ENCODE measurements around the gene PDE5A.

PDE5A gene

GRCh38 chr4:119526786-119527550, 101.6 kb downstream of the PDE5A start:
- Mint-ChIP-seq H3K4me1 (ENCODE audit: low read depth) (no peaks in the 10 kb centered on the region), H3K4me3 (no peak overlapping the region), H3K27ac (no peak overlapping the region), H3K9me3 (no peaks in the 10 kb centered on the region), H3K27me3 (no peaks in the 10 kb centered on the region), H3K36me3 (ENCODE audit: low read depth) (peaks cover 29% of the 10 kb centered on the region)

- H3K9me3 Mint-ChIP-seq, result no peaks in the 10 kb centered on the region
- H3K27ac Mint-ChIP-seq, result no peak overlapping the region
- no peaks in the 10 kb centered on the region for H3K4me1 Mint-ChIP-seq (ENCODE audit: low read depth)
Observed at GRCh38 chr4:119525771-119526712, 102.6 kb downstream of the PDE5A start.

GRCh38 chr4:119525005-119525749, 103.4 kb downstream of the PDE5A start:
- Mint-ChIP-seq H3K4me1 (ENCODE audit: low read depth) (no peaks in the 10 kb centered on the region), H3K27me3 (no peaks in the 10 kb centered on the region), H3K36me3 (ENCODE audit: low read depth) (peaks cover 34% of the 10 kb centered on the region), H3K27ac (no peak overlapping the region), H3K4me3 (no peak overlapping the region), H3K9me3 (no peaks in the 10 kb centered on the region)

More at GRCh38 chr4:119525771-119526712, 102.6 kb downstream of the PDE5A start:
- Mint-ChIP-seq H3K4me3 (no peak overlapping the region), H3K36me3 (ENCODE audit: low read depth) (peaks cover 28% of the 10 kb centered on the region), H3K27me3 (no peaks in the 10 kb centered on the region)

- H3K27me3 Mint-ChIP-seq, result no peaks in the 10 kb centered on the region
- no peaks in the 10 kb centered on the region for H3K4me1 Mint-ChIP-seq (ENCODE audit: low read depth)
- H3K36me3 Mint-ChIP-seq (ENCODE audit: low read depth), result peaks cover 33% of the 10 kb centered on the region
- no peak overlapping the region for H3K4me3 Mint-ChIP-seq
- no peak overlapping the region for H3K27ac Mint-ChIP-seq
- no peaks in the 10 kb centered on the region for H3K9me3 Mint-ChIP-seq
Observed at GRCh38 chr4:119523399-119523798, 105.2 kb downstream of the PDE5A start.

GRCh38 chr4:119521268-119521667, 107.3 kb downstream of the PDE5A start:
- Mint-ChIP-seq H3K9me3 (no peaks in the 10 kb centered on the region), H3K4me3 (no peak overlapping the region), H3K27ac (no peak overlapping the region), H3K36me3 (ENCODE audit: low read depth) (peaks cover 43% of the 10 kb centered on the region), H3K4me1 (ENCODE audit: low read depth) (no peaks in the 10 kb centered on the region), H3K27me3 (no peaks in the 10 kb centered on the region)

- H3K9me3 Mint-ChIP-seq, result no peaks in the 10 kb centered on the region
- no peak overlapping the region for H3K4me3 Mint-ChIP-seq
Observed at GRCh38 chr4:119518915-119519410, 109.6 kb downstream of the PDE5A start.

GRCh38 chr4:119518230-119518892, 110.2 kb downstream of the PDE5A start:
- H3K36me3 Mint-ChIP-seq (ENCODE audit: low read depth), result peaks cover 42% of the 10 kb centered on the region

More at GRCh38 chr4:119518915-119519410, 109.6 kb downstream of the PDE5A start:
- Mint-ChIP-seq H3K36me3 (ENCODE audit: low read depth) (peaks cover 43% of the 10 kb centered on the region), H3K27ac (no peak overlapping the region), H3K27me3 (no peaks in the 10 kb centered on the region), H3K4me1 (ENCODE audit: low read depth) (no peaks in the 10 kb centered on the region)

GRCh38 chr4:119517361-119518229, 111.0 kb downstream of the PDE5A start:
- Mint-ChIP-seq H3K4me1 (ENCODE audit: low read depth) (no peaks in the 10 kb centered on the region), H3K9me3 (no peaks in the 10 kb centered on the region), H3K27me3 (no peaks in the 10 kb centered on the region), H3K4me3 (no peak overlapping the region), H3K27ac (no peak overlapping the region), H3K36me3 (ENCODE audit: low read depth) (peaks cover 35% of the 10 kb centered on the region)

More at GRCh38 chr4:119518230-119518892, 110.2 kb downstream of the PDE5A start:
- no peaks in the 10 kb centered on the region for H3K4me1 Mint-ChIP-seq (ENCODE audit: low read depth)
- no peaks in the 10 kb centered on the region for H3K27me3 Mint-ChIP-seq
- no peak overlapping the region for H3K27ac Mint-ChIP-seq
- no peak overlapping the region for H3K4me3 Mint-ChIP-seq
- no peaks in the 10 kb centered on the region for H3K9me3 Mint-ChIP-seq

- no peak overlapping the region for H3K27ac Mint-ChIP-seq
- peaks cover 17% of the 10 kb centered on the region for H3K36me3 Mint-ChIP-seq (ENCODE audit: low read depth)
- no peaks in the 10 kb centered on the region for H3K9me3 Mint-ChIP-seq
- H3K27me3 Mint-ChIP-seq, result no peaks in the 10 kb centered on the region
- no peak overlapping the region for H3K4me3 Mint-ChIP-seq
- H3K4me1 Mint-ChIP-seq (ENCODE audit: low read depth), result no peaks in the 10 kb centered on the region
Observed at GRCh38 chr4:119512398-119512797, 116.2 kb downstream of the PDE5A start.

GRCh38 chr4:119510395-119511149, 118.0 kb downstream of the PDE5A start:
- Mint-ChIP-seq H3K36me3 (ENCODE audit: low read depth) (peaks cover 12% of the 10 kb centered on the region), H3K4me1 (ENCODE audit: low read depth) (no peaks in the 10 kb centered on the region), H3K9me3 (no peaks in the 10 kb centered on the region), H3K4me3 (no peak overlapping the region), H3K27me3 (no peaks in the 10 kb centered on the region), H3K27ac (no peak overlapping the region)

GRCh38 chr4:119508281-119508680, 120.3 kb downstream of the PDE5A start:
- H3K27me3 Mint-ChIP-seq, result no peaks in the 10 kb centered on the region
- no peak overlapping the region for H3K4me3 Mint-ChIP-seq
- no peak overlapping the region for H3K27ac Mint-ChIP-seq
- H3K9me3 Mint-ChIP-seq, result no peaks in the 10 kb centered on the region
- no peaks in the 10 kb centered on the region for H3K4me1 Mint-ChIP-seq (ENCODE audit: low read depth)
- peaks cover 17% of the 10 kb centered on the region for H3K36me3 Mint-ChIP-seq (ENCODE audit: low read depth)

- Mint-ChIP-seq H3K27ac (no peak overlapping the region), H3K4me1 (ENCODE audit: low read depth) (no peaks in the 10 kb centered on the region), H3K4me3 (no peak overlapping the region), H3K27me3 (no peaks in the 10 kb centered on the region), H3K9me3 (no peaks in the 10 kb centered on the region), H3K36me3 (ENCODE audit: low read depth) (peaks cover 14% of the 10 kb centered on the region)
Observed at GRCh38 chr4:119506806-119507205, 121.8 kb downstream of the PDE5A start.

GRCh38 chr4:119504616-119505015, 124.0 kb downstream of the PDE5A start:
- no peak overlapping the region for H3K27ac Mint-ChIP-seq
- no peaks in the 10 kb centered on the region for H3K27me3 Mint-ChIP-seq
- H3K4me1 Mint-ChIP-seq (ENCODE audit: low read depth), result no peaks in the 10 kb centered on the region
- peaks cover 29% of the 10 kb centered on the region for H3K36me3 Mint-ChIP-seq (ENCODE audit: low read depth)
- no peaks in the 10 kb centered on the region for H3K9me3 Mint-ChIP-seq
- H3K4me3 Mint-ChIP-seq, result no peak overlapping the region

Data from stimulated activated naive CD8-positive, alpha-beta T cell treated with anti-CD3 and anti-CD28 coated beads, Interleukin-15, Interleukin-2, amounts not matched to agents 100 ng/mL and 50 ng/mL, for 24 hours (primary cell).